ENCODE results near the gene KIF1A. TPM values are rescaled to one million over a fixed set of nuclear protein-coding genes. Genes with fewer than 3 reads are reported as not detected.

The KIF1A gene
- total and polyA plus RNA-seq, 2 of the 8 experiments (the other 6 are each of a cell fraction or from before 2014, with no cell fraction given) = 61.3 to 281 TPM

DNA sequence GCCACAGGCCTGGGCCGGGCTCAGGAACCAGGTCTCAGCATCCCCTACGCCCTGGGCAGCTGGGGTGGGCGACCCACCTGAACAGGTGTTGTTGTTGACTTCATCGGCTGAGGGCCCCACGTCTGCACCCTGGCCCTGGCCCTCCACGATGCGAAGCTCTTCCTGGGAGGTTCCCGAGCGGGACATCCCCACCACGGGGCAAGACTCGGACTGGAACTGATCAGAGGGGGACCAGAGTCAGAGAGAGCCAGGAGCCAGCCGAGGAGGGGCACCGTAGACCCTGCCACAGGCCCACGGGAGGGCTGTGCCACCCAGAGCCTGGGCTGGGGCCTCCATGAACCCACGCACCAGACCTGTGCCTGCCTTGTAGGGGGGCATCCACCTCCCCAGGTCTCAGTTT is 74.1 kb downstream of the KIF1A start (continued):
- TF ChIP-seq BRCA1 (IDR thresholded peaks at IDR 0.05; ENCODE audit: low read depth, low read length) (no peak), SAP30 (IDR thresholded peaks at IDR 0.05; ENCODE audit: insufficient read depth, insufficient replicate concordance, low read length) (no peak), E2F6 (IDR thresholded peaks at IDR 0.05) (no peak)
